ENCODE results near the gene SMIM22.
"Not testable (repeated sequence)": the region's sequence is repeated elsewhere in the genome, so short reads cannot be mapped to it uniquely, and the experiment has no call there.

The SMIM22 gene

GRCh38 chr16:4769306-4769638 is 25.9 kb upstream of the SMIM22 start:
- no peak for DNase-seq

- no peak for DNase-seq
Observed at GRCh38 chr16:4771646-4772045, 23.5 kb upstream of the SMIM22 start.

GRCh38 chr16:4772351-4772750 is 22.8 kb upstream of the SMIM22 start:
- no peak for DNase-seq

- DNase-seq, result no peak
Observed at GRCh38 chr16:4775005-4775404, 20.2 kb upstream of the SMIM22 start.

- no peak for DNase-seq
Observed at GRCh38 chr16:4776141-4776705, 18.9 kb upstream of the SMIM22 start.

- DNase-seq, result no peak
Observed at GRCh38 chr16:4777339-4778049, 17.7 kb upstream of the SMIM22 start.

GRCh38 chr16:4778050-4778392 is 17.1 kb upstream of the SMIM22 start:
- no peak for DNase-seq

GRCh38 chr16:4780235-4780634 is 14.9 kb upstream of the SMIM22 start:
- no peak for DNase-seq

- DNase-seq, result no peak
Observed at GRCh38 chr16:4783251-4783950, 11.8 kb upstream of the SMIM22 start.

GRCh38 chr16:4783951-4784336 is 11.2 kb upstream of the SMIM22 start:
- DNase-seq, result no peak

- not testable (repeated sequence) for DNase-seq
Observed at GRCh38 chr16:4784444-4784987, 10.7 kb upstream of the SMIM22 start.

- no peak for DNase-seq
Observed at GRCh38 chr16:4785758-4786433, 9.3 kb upstream of the SMIM22 start.

- no peak for DNase-seq
Observed at GRCh38 chr16:4787068-4787467, 8.1 kb upstream of the SMIM22 start.

- DNase-seq, result no peak
Observed at GRCh38 chr16:4787627-4788482, 7.3 kb upstream of the SMIM22 start, which contains the start of gene SEPTIN12. TSS of gene SEPTIN12 (minus strand) at chr16:4788345. CDS start at chr16:4787645, 700 bp downstream.

GRCh38 chr16:4788489-4788889 is 6.7 kb upstream of the SMIM22 start:
- DNase-seq, result no peak

- no peak for DNase-seq
Observed at GRCh38 chr16:4788910-4789309, 6.3 kb upstream of the SMIM22 start.

- DNase-seq, result no peak
Observed at GRCh38 chr16:4790261-4790660, 4.9 kb upstream of the SMIM22 start.

- no peak for DNase-seq
Observed at GRCh38 chr16:4790871-4791270, 4.3 kb upstream of the SMIM22 start.

GRCh38 chr16:4792951-4793513 is 2.1 kb upstream of the SMIM22 start:
- no peak for DNase-seq

GRCh38 chr16:4795828-4796572 is 831 bp downstream of the SMIM22 start:
- DNase-seq, result no peak

Measured in GOT3 (cell line).